Neuronal stem cell (in vitro differentiated cells): ENCODE measurements around the gene NXN.
"Not testable (repeated sequence)": the region's sequence is repeated elsewhere in the genome, so short reads cannot be mapped to it uniquely, and the experiment has no call there.

Source experiments
- DNase-seq: peaks from one replicate; pipeline ENCODE4 v3.0.0-alpha.2; 2013; ENCODE audit warnings: low spot score
- H2AFZ ChIP-seq: one replicate; pipeline ENCODE4 v1.6.1; 2013; ENCODE audit warnings: mild to moderate bottlenecking, low read length, inconsistent platforms
- H2AK5ac ChIP-seq: 2 replicates; pipeline ENCODE4 v1.6.1; 2013; ENCODE audit warnings: low read depth, mild to moderate bottlenecking, inconsistent platforms, low read length, moderate library complexity, mixed read lengths
- H2BK120ac ChIP-seq: 2 replicates; pipeline ENCODE4 v1.6.1; 2013; ENCODE audit warnings: low read depth, mild to moderate bottlenecking, inconsistent platforms, low read length, moderate library complexity, mixed read lengths
- H2BK12ac ChIP-seq: one replicate; pipeline ENCODE4 v1.6.1; 2013; ENCODE audit warnings: low read length, inconsistent platforms
- H2BK15ac ChIP-seq: 2 replicates; pipeline ENCODE4 v1.6.1; 2013; ENCODE audit warnings: mild to moderate bottlenecking, low read length, inconsistent platforms, mixed read lengths
- H2BK5ac ChIP-seq: one replicate; pipeline ENCODE4 v1.6.1; 2013; ENCODE audit warnings: inconsistent platforms, mild to moderate bottlenecking, low read length, moderate library complexity
- H3K14ac ChIP-seq: one replicate; pipeline ENCODE4 v1.6.1; 2013; ENCODE audit warnings: low read length, inconsistent platforms
- H3K18ac ChIP-seq: 2 replicates; pipeline ENCODE4 v1.6.1; 2013; ENCODE audit warnings: low read length, inconsistent platforms
- H3K23ac ChIP-seq: 2 replicates; pipeline ENCODE4 v1.6.1; 2013; ENCODE audit warnings: low read depth, mild to moderate bottlenecking, mixed read lengths, low read length, inconsistent platforms; ENCODE audit not compliant: poor library complexity
- H3K27ac ChIP-seq: replicated peaks from 3 replicates; pipeline ENCODE4 v1.5.1; 2013; ENCODE audit warnings: low read length, inconsistent platforms
- H3K27me3 ChIP-seq, 3 experiments: 2 replicates each; pipeline ENCODE4 v1.6.1; 2013; ENCODE audit warnings: low read length in 3 of 3, mild to moderate bottlenecking in 2 of 3, inconsistent platforms in 1 of 3, low read depth in 1 of 3, mixed read lengths in 1 of 3, moderate library complexity in 1 of 3; ENCODE audit not compliant: control insufficient read depth in 3 of 3, insufficient read depth in 3 of 3
- H3K36me3 ChIP-seq, 2 donors: replicated peaks in 1 of 2; 2 replicates each; pipeline ENCODE4 v1.6.1; 2013; ENCODE audit warnings: low read length in 2 of 2; ENCODE audit not compliant: control insufficient read depth in 2 of 2, insufficient read depth in 2 of 2
- H3K4ac ChIP-seq: 2 replicates; pipeline ENCODE4 v1.6.1; 2013; ENCODE audit warnings: inconsistent platforms, mild to moderate bottlenecking, low read length, moderate library complexity
- H3K4me1 ChIP-seq, 2 donors: 1 replicate in 1 of 2; 2 replicates in 1 of 2; pipeline ENCODE4 v1.6.1; 2013; ENCODE audit warnings: low read length in 2 of 2, low read depth in 1 of 2; ENCODE audit not compliant: control insufficient read depth in 2 of 2, insufficient read depth in 1 of 2
- H3K4me2 ChIP-seq: one replicate; pipeline ENCODE4 v1.6.1; 2013; ENCODE audit warnings: mild to moderate bottlenecking, low read length, inconsistent platforms; ENCODE audit not compliant: insufficient read depth, poor library complexity, severe bottlenecking
- H3K4me3 ChIP-seq, 2 donors: 2 replicates each; pipeline ENCODE4 v1.5.1; 2013; ENCODE audit warnings: low read length in 2 of 2, mild to moderate bottlenecking in 2 of 2, inconsistent platforms in 1 of 2, moderate library complexity in 1 of 2
- H3K79me1 ChIP-seq: one replicate; pipeline ENCODE4 v1.6.1; 2013; ENCODE audit warnings: low read depth, mild to moderate bottlenecking, inconsistent platforms, low read length, moderate library complexity
- H3K9ac ChIP-seq: one replicate; pipeline ENCODE4 v1.6.1; 2013; ENCODE audit warnings: mild to moderate bottlenecking, low read depth, low read length, inconsistent platforms; ENCODE audit not compliant: poor library complexity
- H3K9me3 ChIP-seq, 2 donors: replicated peaks in 1 of 2; 2 replicates each; pipeline versions ENCODE3 to v1.6.1; 2013; ENCODE audit warnings: low read length in 2 of 2, mild to moderate bottlenecking in 2 of 2, inconsistent platforms in 1 of 2, low read depth in 1 of 2, mixed read lengths in 1 of 2, moderate library complexity in 1 of 2; ENCODE audit not compliant: control insufficient read depth in 2 of 2, insufficient read depth in 1 of 2
- H4K8ac ChIP-seq: one replicate; pipeline ENCODE4 v1.6.1; 2013; ENCODE audit warnings: low read depth, mild to moderate bottlenecking, inconsistent platforms, low read length, moderate library complexity
- H4K91ac ChIP-seq: one replicate; pipeline ENCODE4 v1.6.1; 2013; ENCODE audit warnings: low read length, low read depth, mild to moderate bottlenecking, inconsistent platforms; ENCODE audit not compliant: poor library complexity
- WGBS, 2 donors: extraction: QIAGEN DNeasy Blood & Tissue Kit; methylation state at CpG; one replicate each; pipeline ENCODE4 v1.1.7; 2013; ENCODE audit warnings: missing lambda C conversion rate in 2 of 2, mixed read lengths in 1 of 2; ENCODE audit not compliant: insufficient read length in 2 of 2, insufficient replicate concordance in 1 of 2; ENCODE audit errors: extremely low coverage in 2 of 2; 5-methylcytosine and 5-hydroxymethylcytosine counted together
- small RNA-seq: library from polyadenylated mRNA; stranded (forward); fragments of <200 nt; extraction: miRNeasy Mini kit (QIAGEN cat#:217004); gene quantifications from one replicate; pipeline ENCODE3, GENCODE V24; 2013; ENCODE audit not compliant: insufficient read depth

The NXN gene

GRCh38 chr17:750431-751037, 229.0 kb downstream of the NXN start:
- Histone ChIP-seq H3K27me3 (no peaks in the 10 kb centered on the region), H2AK5ac (no peak overlapping the region), H3K9me3 (peaks cover 19 to 20% of the 10 kb centered on the region in 2 donors), H3K23ac (no peak overlapping the region), H2BK5ac (no peak overlapping the region), H3K4ac (no peak overlapping the region), H3K18ac (no peak overlapping the region), H3K36me3 (peaks cover 32 to 45% of the 10 kb centered on the region in 2 donors), H2BK15ac (no peak overlapping the region), H3K79me1 (peaks cover 19% of the 10 kb centered on the region), H2AFZ (no peak overlapping the region), H3K9ac (no peak overlapping the region), H3K14ac (no peak overlapping the region), H3K4me1 (peaks cover 3 to 5% of the 10 kb centered on the region in 2 donors), H4K91ac (no peak overlapping the region), H3K4me2 (peak overlapping the region; percentile 80), H3K27ac (no peak overlapping the region), H2BK120ac (no peak overlapping the region), H4K8ac (no peak overlapping the region), H2BK12ac (no peak overlapping the region), H3K4me3 (peak overlapping the region in 1 of 2 donors; percentile 72)
- DNase-seq, result no peak
- WGBS, 2 donors, result no CpG with 5 or more reads among the region's 8 CpGs

- not testable (repeated sequence) for H3K27me3 ChIP-seq, H3K4ac ChIP-seq, H3K9ac ChIP-seq, H3K4me2 ChIP-seq, H2BK15ac ChIP-seq, H3K14ac ChIP-seq, H3K4me3 ChIP-seq, H4K8ac ChIP-seq, DNase-seq, H2BK5ac ChIP-seq, H3K4me1 ChIP-seq, H2AFZ ChIP-seq, H2AK5ac ChIP-seq, H3K23ac ChIP-seq, H4K91ac ChIP-seq, H2BK12ac ChIP-seq, H3K18ac ChIP-seq, H2BK120ac ChIP-seq, H3K27ac ChIP-seq
- peaks cover 19 to 24% of the 10 kb centered on the region in 2 donors for H3K9me3 ChIP-seq
- H3K79me1 ChIP-seq, result peaks cover 22% of the 10 kb centered on the region
- no CpG with 5 or more reads among the region's 7 CpGs for WGBS, 2 donors
- peaks cover 43 to 53% of the 10 kb centered on the region in 2 donors for H3K36me3 ChIP-seq
Measured at GRCh38 chr17:749359-749758, 230.2 kb downstream of the NXN start.

Small RNAs within 50 kb of the gene (small RNA-seq; reads per million reads assigned to genes)
- gene MIR3183, result 2.4 reads per million
